Inflammatory macrophage (primary cell): ENCODE data around the gene DENND5B.

Experiments used
- DNase-seq, 2 donors: peaks; one replicate each; pipeline ENCODE4 v3.0.0-alpha.2; 2020 to 2022

DENND5B gene

GRCh38 chr12:31370531-31371255, 220.2 kb downstream of the DENND5B start:
- DNase-seq, result peak; percentile 44 to 47

GRCh38 chr12:31369712-31370521, 221.0 kb downstream of the DENND5B start:
- DNase-seq, result no peak

GRCh38 chr12:31368666-31369361, 222.1 kb downstream of the DENND5B start:
- no peak for DNase-seq

GRCh38 chr12:31366104-31366621, 224.8 kb downstream of the DENND5B start:
- DNase-seq, result no peak

GRCh38 chr12:31363831-31364230, 227.1 kb downstream of the DENND5B start:
- DNase-seq, result no peak

- no peak for DNase-seq
Observed at GRCh38 chr12:31363416-31363809, 227.5 kb downstream of the DENND5B start.

- DNase-seq, result peak; percentile 75 to 79
Observed at GRCh38 chr12:31362759-31363415, 228.0 kb downstream of the DENND5B start.

- peak in 1 of 2 donors; percentile 2 for DNase-seq
Observed at GRCh38 chr12:31362115-31362758, 228.7 kb downstream of the DENND5B start.

GRCh38 chr12:31361730-31362114, 229.2 kb downstream of the DENND5B start:
- DNase-seq, result no peak

GRCh38 chr12:31355747-31356107, 235.2 kb downstream of the DENND5B start:
- DNase-seq, result no peak

GRCh38 chr12:31353750-31354708, 236.9 kb downstream of the DENND5B start:
- peak; percentile 82 to 85 for DNase-seq

GRCh38 chr12:31346267-31346666, 244.7 kb downstream of the DENND5B start:
- DNase-seq, result no peak

GRCh38 chr12:31343139-31343538, 247.8 kb downstream of the DENND5B start:
- no peak for DNase-seq

- no peak for DNase-seq
Observed at GRCh38 chr12:31342286-31342685, 248.7 kb downstream of the DENND5B start.

- no peak for DNase-seq
Observed at GRCh38 chr12:31339831-31340622, 250.9 kb downstream of the DENND5B start.

- DNase-seq, result no peak
Observed at GRCh38 chr12:31337952-31338351, 253.0 kb downstream of the DENND5B start.
